ENCODE measurements around the gene SCYL2.
"Not testable (repeated sequence)": the region's sequence is repeated elsewhere in the genome, so short reads cannot be mapped to it uniquely, and the experiment has no call there.

SCYL2 gene

GRCh38 chr12:100302081-100302480, 35.1 kb downstream of the SCYL2 start:
- Histone ChIP-seq H3K4me2 (no peak overlapping the region), H3K9ac (no peak overlapping the region), H3K27me3 (ENCODE audit: insufficient read depth, low read depth) (no peaks in the 10 kb centered on the region), H3K79me2 (ENCODE audit: insufficient read depth, low read depth) (no peaks in the 10 kb centered on the region), H2AFZ (ENCODE audit: low read depth) (no peak overlapping the region), H3K4me1 (ENCODE audit: low read depth, poor library complexity, severe bottlenecking) (no peaks in the 10 kb centered on the region), H3K27ac (no peak overlapping the region), H3K36me3 (ENCODE audit: insufficient read depth) (0 out of 2 replicates have a peak, but pooled peaks cover 4% of the 10 kb centered on the region), H4K20me1 (ENCODE audit: insufficient read depth) (no peaks in the 10 kb centered on the region), H3K4me3 (IDR thresholded peaks at IDR 0.05; ENCODE audit: insufficient read depth, low read depth, low read length) (no peak overlapping the region)
- no peak for TF ChIP-seq CTCF (conservative IDR thresholded peaks at IDR 0.05; ENCODE audit: low read depth, low read length)

GRCh38 chr12:100303831-100304230, 36.9 kb downstream of the SCYL2 start:
- H3K27me3 ChIP-seq (ENCODE audit: insufficient read depth, low read depth): no peaks in the 10 kb centered on the region
- no peaks in the 10 kb centered on the region for H3K79me2 ChIP-seq (ENCODE audit: insufficient read depth, low read depth)
- no peak overlapping the region for H3K4me3 ChIP-seq (IDR thresholded peaks at IDR 0.05; ENCODE audit: insufficient read depth, low read depth, low read length)
- H3K36me3 ChIP-seq (ENCODE audit: insufficient read depth): 0 out of 2 replicates have a peak, but pooled peaks cover 4% of the 10 kb centered on the region
- no peak overlapping the region for H3K27ac ChIP-seq
- no peak for TF ChIP-seq CTCF (conservative IDR thresholded peaks at IDR 0.05; ENCODE audit: low read depth, low read length)
- H3K4me2 ChIP-seq: no peak overlapping the region
- no peak overlapping the region for H3K9ac ChIP-seq
- no peak overlapping the region for H2AFZ ChIP-seq (ENCODE audit: low read depth)
- H3K4me1 ChIP-seq (ENCODE audit: low read depth, poor library complexity, severe bottlenecking): no peaks in the 10 kb centered on the region
- H4K20me1 ChIP-seq (ENCODE audit: insufficient read depth): no peaks in the 10 kb centered on the region

GRCh38 chr12:100304334-100304733, 37.4 kb downstream of the SCYL2 start:
- not testable (repeated sequence) for H3K4me2 ChIP-seq; H3K27ac ChIP-seq; H4K20me1 ChIP-seq (ENCODE audit: insufficient read depth); H3K9ac ChIP-seq; H3K27me3 ChIP-seq (ENCODE audit: insufficient read depth, low read depth); H2AFZ ChIP-seq (ENCODE audit: low read depth); H3K4me3 ChIP-seq (IDR thresholded peaks at IDR 0.05; ENCODE audit: insufficient read depth, low read depth, low read length); H3K36me3 ChIP-seq (ENCODE audit: insufficient read depth); H3K79me2 ChIP-seq (ENCODE audit: insufficient read depth, low read depth); H3K4me1 ChIP-seq (ENCODE audit: low read depth, poor library complexity, severe bottlenecking)

- not testable (repeated sequence) for H3K9ac ChIP-seq; H3K27me3 ChIP-seq (ENCODE audit: insufficient read depth, low read depth); H2AFZ ChIP-seq (ENCODE audit: low read depth); H3K36me3 ChIP-seq (ENCODE audit: insufficient read depth); H3K4me3 ChIP-seq (IDR thresholded peaks at IDR 0.05; ENCODE audit: insufficient read depth, low read depth, low read length); H3K4me2 ChIP-seq; H3K79me2 ChIP-seq (ENCODE audit: insufficient read depth, low read depth); H3K27ac ChIP-seq; H3K4me1 ChIP-seq (ENCODE audit: low read depth, poor library complexity, severe bottlenecking); H4K20me1 ChIP-seq (ENCODE audit: insufficient read depth)
Observed at GRCh38 chr12:100308138-100308537, 41.2 kb downstream of the SCYL2 start.

GRCh38 chr12:100311317-100311716, 44.3 kb downstream of the SCYL2 start:
- no peak for TF ChIP-seq CTCF (conservative IDR thresholded peaks at IDR 0.05; ENCODE audit: low read depth, low read length)
- H3K4me3 ChIP-seq (IDR thresholded peaks at IDR 0.05; ENCODE audit: insufficient read depth, low read depth, low read length): no peak overlapping the region
- H3K4me1 ChIP-seq (ENCODE audit: low read depth, poor library complexity, severe bottlenecking): no peaks in the 10 kb centered on the region
- no peaks in the 10 kb centered on the region for H3K27me3 ChIP-seq (ENCODE audit: insufficient read depth, low read depth)
- no peaks in the 10 kb centered on the region for H4K20me1 ChIP-seq (ENCODE audit: insufficient read depth)
- no peaks in the 10 kb centered on the region for H3K79me2 ChIP-seq (ENCODE audit: insufficient read depth, low read depth)
- no peak overlapping the region for H3K4me2 ChIP-seq
- no peak overlapping the region for H2AFZ ChIP-seq (ENCODE audit: low read depth)
- no peak overlapping the region for H3K9ac ChIP-seq
- H3K36me3 ChIP-seq (ENCODE audit: insufficient read depth): no peaks in the 10 kb centered on the region; the same call in 1 of the 2 replicates
- H3K27ac ChIP-seq: no peak overlapping the region

Measured in KMS-11 (cell line).